22Rv1 (cell line): ENCODE measurements around the gene ADRM1.

ENCODE experiments used
- ZFX ChIP-seq: fragments of 450-650 bp; IDR thresholded peaks from 2 replicates; pipeline ENCODE4 v1.6.1; 2017; ENCODE audit warnings: antibody characterized with exemption, borderline replicate concordance
- TF ChIP-seq, protein P1 (sequence below): fragments of 450-650 bp; IDR thresholded peaks from 2 replicates; pipeline ENCODE4 v1.5.1; 2017; ENCODE audit warnings: mild to moderate bottlenecking

DNA sequence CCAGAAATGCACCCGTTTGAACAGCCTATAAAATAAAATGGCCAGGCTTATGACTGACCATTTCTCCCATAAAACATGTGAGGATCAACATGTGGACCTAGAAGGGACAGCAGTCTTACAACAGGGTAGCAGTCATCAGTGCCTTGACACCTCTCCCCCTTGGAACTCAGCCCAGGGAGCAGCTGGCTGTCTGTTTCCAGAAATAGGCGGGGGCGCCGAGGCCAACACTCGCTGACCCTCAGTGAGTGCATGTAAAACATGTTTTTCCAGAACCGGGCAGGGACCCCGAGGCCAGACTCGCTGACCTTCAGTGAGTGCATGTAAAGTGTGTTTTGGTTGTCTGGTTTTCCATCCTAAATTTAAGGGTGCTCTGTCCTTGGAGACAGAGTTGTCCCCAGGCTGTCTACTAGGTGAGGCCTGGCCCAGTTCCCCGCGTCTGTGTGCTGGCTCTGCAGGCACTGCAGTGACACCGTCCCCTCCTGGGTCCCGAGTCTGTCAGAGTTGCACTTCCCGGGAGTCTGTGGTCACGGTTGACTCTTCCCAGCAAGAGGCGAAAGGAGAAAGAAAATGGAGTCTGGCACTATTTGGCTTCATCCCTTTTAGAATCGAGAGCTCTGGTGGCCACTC lies 19.8 kb upstream of the ADRM1 start:
- TF ChIP-seq, protein P1, sequence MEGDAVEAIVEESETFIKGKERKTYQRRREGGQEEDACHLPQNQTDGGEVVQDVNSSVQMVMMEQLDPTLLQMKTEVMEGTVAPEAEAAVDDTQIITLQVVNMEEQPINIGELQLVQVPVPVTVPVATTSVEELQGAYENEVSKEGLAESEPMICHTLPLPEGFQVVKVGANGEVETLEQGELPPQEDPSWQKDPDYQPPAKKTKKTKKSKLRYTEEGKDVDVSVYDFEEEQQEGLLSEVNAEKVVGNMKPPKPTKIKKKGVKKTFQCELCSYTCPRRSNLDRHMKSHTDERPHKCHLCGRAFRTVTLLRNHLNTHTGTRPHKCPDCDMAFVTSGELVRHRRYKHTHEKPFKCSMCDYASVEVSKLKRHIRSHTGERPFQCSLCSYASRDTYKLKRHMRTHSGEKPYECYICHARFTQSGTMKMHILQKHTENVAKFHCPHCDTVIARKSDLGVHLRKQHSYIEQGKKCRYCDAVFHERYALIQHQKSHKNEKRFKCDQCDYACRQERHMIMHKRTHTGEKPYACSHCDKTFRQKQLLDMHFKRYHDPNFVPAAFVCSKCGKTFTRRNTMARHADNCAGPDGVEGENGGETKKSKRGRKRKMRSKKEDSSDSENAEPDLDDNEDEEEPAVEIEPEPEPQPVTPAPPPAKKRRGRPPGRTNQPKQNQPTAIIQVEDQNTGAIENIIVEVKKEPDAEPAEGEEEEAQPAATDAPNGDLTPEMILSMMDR: no peak
- no peak for TF ChIP-seq ZFX
